Measurements from ENCODE around the gene GNPDA1. TPM values are rescaled to one million over a fixed set of nuclear protein-coding genes. Genes with fewer than 3 reads are reported as not detected.

Gene GNPDA1
- total RNA-seq, 1 donor from 2014 or later, result 58.4 TPM

DNA sequence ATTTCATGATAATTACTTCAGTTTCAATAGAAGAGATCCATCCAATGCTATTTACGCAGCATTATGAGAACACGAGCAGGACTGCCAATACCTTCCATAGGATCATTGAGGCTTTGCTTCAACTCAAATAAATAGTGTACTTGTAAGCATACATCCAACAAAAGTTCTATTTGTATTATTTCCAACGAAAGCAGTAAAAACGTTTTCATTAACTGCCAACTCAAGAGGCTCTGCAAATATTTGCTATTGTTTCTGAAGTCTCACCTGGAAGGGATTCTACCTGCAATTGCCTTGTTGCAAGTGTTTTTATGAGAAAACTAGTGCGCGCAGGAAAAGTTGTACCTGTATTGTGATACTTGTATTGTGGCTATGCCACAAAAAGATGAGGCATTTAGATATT is 11.0 kb upstream of the GNPDA1 start:
- DNase-seq (ENCODE audit: low read depth), result no peak

DNA sequence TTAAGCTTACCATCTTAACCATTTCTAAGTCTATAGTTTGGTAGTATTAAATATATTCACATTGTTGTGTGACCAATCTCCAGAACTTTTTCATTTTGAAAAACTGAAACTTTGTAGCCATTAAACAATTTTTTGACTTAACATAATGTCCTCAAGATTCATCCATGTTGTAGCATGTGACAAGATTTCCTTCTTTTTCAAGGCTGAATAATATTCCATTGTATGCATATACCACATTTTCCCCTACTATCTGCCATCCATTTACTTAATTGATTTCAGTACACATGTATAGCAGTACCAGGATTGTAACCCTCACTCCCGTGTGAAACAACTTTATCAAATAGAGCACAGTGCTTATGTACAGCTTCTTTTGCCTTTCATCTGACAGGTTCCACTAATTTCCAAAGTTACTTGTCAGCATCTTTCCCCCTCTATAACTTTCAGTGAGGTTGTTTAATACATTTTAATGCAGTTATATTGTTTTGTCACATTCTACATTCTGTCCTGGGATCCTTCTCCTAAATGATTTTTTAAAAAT is 7.4 kb upstream of the GNPDA1 start:
- DNase-seq (ENCODE audit: low read depth), result no peak

DNA sequence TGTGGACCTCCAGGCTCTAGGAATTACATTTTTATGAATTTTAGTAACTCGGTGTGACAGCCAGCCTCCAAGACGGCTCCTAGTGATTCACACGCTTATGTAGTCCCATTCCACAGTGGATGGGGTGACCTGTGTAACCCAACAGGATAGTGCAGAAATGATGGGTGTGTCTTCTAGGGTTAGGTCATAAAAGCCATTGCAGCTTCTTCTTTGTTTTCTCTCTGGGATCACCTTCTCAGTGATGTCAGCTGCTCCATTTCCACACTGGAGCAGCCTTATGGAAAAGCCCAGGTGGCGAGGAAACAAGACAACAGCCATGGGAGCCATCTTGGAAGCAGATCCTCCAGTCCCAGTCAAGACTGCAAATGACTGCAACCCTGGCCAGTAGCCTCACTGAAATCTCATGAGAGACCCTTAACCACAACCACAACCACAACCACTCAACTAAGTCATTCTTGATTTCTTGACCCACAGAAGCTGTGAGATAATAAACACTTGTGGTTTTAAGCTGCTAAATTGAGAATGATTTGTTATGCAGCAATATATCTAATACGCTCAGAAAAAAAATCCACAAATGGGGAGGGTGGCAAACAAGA is 5.1 kb upstream of the GNPDA1 start:
- no peak for DNase-seq (ENCODE audit: low read depth)

DNA sequence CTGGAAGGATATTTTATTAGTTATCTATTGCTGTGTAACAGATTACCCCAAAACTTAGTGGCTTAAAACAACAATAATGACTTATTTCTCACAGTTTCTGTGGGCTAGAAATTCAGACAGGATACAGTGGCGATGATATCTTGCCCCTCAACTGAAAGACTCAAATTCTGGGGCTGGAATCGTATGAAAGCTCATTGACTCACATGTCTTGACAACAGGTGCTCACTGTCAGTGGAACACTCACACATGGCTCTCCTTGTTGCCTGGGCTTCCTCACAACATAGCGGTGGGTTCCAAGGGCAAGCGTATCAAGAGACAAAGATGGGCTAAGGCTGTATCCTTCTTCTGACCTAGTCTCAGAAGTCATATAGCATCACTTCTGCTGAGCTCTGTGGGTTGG is 3.7 kb upstream of the GNPDA1 start:
- no peak for DNase-seq (ENCODE audit: low read depth)

DNA sequence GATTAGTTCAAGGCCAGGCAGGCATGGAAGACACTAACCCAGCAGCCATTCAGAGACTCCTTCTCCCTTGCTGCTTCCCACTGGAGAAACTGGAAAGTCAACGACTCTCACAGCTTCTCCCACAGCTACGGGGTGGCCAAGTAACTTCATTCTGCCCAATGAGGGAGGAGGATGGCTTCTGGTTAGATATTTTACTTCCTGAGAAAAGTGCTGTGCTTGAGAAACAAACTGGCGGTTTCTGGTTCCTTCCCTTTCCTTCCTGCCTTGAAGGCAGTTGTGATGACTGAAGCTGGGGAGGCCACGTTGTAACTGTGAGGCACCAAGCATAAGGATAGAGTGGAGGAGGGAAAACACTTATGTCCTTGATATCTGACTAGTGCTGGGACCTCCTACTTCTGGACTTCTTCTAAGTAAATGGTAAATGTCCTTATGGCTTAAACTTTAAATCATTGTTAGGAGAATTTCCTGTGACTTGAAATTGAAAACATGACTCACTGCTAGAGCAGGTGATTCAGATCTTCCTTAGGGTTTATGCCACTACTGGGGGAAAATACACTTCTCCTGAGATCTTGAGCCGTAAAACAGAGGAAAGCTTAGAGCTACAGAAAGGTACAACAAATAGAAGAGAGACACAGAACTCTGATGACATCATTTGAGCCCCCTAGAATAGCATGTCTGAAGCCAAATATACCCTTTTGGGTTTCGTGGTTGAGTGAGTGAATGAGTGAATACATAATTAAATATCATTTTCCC is 3.1 kb upstream of the GNPDA1 start:
- peak; percentile 96 for DNase-seq (ENCODE audit: low read depth)

DNA sequence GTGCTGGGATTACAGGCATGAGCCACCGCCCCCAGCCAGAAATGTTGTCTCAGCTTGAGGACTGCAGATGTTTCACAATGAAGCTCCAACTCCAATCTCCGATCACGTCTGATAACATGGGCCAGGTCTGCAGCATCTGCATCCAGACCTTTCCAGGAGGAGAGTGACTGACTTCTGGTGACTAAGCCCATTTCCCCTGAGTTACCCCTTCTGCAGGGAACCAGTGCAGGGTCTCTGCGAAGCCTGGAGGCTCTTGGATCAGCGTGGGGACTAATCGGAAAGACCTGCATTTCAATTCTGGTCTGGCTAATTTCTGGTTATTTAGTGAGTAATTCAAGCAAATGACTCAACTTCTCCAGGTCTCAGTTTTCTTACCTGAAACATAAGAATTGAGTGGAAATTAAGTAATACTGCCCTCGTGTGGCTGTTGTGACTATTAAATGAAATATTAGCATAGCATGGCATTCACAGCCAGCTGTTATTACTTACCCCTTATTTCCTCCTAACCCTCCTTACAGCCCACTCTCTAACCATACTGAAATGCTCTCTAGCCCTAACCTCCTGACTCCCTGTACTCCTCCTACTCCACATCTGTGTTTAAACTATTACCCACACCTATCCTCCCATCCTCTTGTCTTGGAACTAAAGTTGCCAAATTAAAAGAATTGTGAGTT is 2.2 kb upstream of the GNPDA1 start:
- peak; percentile 94 for DNase-seq (ENCODE audit: low read depth)

DNA sequence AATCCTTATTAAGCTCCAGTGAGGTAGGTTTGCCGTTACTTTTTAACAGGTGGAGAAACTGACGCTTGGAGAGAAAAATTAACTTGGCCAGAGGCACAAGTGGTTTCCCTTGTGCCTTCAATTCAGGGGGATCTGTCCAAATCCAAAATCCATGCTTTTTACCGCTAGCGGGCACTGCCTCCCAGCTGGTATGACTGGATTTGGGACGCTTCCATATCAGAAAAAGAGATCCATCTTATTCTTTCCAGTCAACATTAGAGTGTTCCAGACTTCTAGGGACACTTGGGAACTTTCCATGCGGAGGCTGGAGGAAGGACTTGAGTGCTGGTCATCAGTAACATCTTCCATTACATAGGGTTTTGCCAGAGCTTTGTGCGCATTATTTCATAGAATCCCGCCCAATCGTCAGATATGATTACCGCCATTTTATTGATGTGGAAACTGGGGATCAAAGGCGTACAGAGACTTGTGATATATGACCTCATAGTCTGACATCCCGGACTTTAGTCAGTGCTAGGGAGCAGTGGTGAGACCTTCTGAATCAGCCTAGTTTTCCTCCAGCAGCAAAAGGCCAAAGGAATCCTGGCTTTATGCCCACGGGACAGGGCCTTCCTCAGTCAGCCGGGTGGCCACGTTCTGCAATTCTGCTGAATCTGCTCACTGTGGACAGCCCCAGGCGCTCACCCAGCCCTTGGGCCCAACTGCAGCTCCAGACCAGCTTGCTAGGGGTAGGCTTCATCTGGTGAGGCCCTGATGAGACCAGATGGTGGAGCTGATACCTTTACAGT is 1.1 kb upstream of the GNPDA1 start:
- DNase-seq (ENCODE audit: low read depth), result peak; percentile 87

DNA sequence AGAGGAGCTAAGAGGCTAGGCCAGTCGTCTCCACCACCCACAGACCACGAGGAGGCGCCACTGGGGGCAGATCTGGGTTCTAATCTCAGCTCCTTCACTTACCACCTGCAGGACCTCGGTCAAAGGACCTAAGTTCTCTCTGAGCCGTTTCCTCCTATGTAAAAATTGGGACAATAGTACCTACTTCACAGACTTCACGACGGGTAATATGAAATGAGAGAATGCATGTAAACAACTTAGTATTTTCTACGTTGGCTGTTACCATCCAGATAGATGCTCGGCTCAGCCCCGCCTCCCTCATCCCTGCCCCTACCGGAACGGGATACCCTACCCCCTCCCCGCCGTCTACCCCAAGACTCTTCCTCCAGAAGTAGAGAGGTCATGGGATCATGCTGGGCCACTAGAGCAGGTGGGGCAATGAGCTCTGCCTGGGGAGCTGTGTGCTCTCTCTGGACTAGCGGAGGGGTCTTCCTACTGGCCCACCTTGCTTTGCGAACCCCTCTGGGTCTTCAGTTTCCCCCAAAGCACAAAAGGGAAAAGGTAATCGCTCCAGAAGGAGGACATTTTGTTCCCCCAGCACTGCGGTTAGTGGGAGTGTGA is 541 bp downstream of the GNPDA1 start:
- peak; percentile 27 for DNase-seq (ENCODE audit: low read depth)

DNA sequence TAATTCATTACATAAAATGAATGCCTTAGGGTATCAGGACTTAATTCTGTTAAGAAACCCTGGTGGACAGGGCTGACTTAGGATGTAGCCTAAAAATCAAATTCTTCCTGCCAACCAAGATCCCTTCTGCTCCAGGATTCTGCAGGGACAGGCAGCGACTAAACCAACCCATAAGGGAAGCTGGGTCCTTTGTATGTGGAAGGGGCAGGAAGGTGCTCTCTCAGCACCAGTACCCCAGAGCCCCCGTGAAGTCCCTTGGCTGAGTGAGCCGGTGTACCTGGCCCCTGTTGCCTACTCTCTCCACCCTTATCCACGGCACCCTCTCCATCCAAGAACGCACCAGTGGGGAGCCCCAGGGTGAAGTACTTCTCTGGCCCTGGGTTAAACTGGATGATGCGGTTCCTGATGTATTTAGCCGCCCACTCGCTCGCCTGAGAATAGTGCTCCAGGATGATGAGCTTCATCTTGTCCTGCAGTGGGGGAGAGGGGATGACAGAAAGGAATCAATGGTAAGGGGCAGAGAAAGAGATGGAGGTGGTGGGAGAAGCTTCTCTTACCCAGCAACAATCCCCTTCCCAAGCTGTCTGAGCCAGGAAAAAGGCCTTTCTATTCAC is 1.1 kb downstream of the GNPDA1 start:
- DNase-seq (ENCODE audit: low read depth), result no peak

DNA sequence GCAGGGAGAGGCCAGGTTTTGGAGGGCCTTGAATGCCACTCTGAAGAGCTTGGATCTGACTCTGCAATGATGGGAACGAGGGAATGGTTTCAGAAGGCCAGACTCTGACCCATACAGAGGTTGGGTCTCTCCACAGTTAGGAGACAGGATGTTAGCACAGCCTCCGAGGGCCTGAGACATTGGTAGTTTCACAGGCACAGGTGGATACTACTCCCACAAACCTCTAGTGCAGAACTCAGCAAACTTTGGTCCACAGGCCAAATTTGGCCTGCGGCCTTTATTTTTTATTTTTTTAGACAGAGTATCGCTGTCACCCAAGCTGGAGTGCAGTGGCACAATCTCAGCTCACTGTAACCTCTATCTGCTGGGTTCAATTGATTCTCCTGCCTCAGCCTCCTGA is 2.9 kb downstream of the GNPDA1 start:
- DNase-seq (ENCODE audit: low read depth), result no peak

DNA sequence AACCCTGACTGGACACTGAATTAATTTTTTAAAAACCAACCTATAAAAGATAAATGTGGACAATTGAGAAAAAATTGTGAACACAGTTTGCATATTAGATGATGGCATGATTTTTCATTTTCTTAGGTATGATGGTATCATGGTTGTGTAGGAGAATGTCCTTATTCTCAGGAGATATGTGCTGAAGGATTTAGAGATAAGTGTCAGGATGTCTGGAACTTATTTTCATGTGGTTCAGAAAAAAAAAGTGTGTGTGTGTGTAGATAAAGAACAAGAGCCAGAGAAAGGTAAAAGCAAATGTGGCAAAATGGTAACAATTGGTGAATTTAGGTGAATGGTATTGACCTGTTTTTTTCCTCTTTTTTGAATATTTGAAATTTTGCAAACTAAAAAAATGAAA is 4.0 kb downstream of the GNPDA1 start:
- DNase-seq (ENCODE audit: low read depth), result no peak

DNA sequence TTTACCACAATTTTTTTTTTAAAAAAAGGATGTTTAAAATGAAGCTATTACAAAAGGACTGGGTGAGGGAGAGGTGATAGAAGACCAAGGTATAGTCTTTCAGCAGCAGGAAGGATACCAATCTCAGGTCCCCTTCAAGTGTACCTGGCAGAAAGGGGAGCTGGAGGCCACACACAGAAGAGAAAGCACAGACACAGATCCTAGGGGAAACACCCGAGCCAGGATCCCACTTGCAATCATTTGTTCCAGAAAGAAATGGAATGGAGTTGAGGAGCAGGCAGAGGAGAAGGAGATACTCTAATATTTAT is 5.6 kb downstream of the GNPDA1 start:
- DNase-seq (ENCODE audit: low read depth), result no peak

DNA sequence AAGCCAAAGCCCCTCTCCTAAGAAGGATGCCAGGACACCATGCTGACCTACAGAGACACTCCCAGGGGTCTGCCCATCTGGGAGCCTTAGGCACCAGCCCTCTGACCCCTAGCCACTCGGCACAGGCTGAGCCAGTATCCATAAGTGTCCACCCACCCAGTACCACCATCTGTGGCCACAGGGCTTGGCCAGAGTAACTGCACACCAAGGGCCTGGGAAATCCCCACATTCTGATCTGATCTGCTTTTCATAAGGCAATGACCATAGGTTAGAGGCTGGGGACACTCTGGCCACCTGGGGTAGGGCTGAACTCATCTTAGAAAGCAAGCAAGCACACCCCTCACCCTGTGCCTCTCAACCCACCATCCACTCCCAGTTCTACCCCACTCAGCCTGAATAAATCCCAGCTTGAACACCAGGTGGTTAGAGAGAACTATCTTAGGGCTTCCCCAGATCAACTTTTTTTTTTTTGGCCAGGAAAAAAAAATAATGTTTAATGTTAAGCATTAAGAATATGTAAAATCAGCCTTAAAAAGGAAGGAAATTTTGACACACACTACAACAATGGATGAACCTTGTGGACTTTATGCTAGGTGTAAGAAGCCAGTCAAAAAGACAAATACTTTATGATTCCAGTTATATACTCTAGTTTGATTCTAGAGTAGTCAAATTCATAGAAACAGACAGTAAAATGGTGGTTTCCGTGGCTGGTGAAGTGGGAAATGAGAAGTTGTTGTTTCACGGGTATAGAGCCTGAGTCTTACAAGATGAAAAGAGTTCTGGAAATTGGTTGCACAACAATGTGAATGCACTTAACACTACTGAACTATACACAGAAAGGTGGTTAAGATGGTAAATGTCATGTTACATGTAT is 6.2 kb downstream of the GNPDA1 start:
- no peak for DNase-seq (ENCODE audit: low read depth)

DNA sequence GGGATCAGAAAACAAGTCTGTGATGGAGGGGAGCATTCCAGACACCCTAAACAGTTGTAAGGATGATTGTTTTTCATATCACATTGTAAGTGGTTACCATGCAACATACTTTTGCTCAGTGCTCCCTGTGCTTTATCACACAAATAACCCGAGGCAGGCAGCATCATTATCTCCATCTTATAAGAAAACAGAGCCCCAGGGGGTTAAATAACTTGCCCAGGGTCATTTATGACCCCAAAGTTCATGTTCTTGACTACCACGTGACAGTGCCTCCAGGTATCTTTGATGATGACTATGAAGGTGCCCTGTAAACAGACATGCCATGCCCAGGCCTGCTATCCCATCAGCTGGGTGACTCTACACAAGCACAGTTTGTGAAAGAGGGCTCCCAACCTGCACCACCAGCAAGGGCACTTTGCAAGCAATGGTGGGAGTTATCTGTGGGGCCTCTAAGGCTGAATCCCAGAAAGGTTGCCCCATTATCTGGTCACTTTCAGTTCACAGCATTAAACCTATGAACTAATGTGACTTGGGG is 9.5 kb downstream of the GNPDA1 start:
- DNase-seq (ENCODE audit: low read depth), result no peak

DNA sequence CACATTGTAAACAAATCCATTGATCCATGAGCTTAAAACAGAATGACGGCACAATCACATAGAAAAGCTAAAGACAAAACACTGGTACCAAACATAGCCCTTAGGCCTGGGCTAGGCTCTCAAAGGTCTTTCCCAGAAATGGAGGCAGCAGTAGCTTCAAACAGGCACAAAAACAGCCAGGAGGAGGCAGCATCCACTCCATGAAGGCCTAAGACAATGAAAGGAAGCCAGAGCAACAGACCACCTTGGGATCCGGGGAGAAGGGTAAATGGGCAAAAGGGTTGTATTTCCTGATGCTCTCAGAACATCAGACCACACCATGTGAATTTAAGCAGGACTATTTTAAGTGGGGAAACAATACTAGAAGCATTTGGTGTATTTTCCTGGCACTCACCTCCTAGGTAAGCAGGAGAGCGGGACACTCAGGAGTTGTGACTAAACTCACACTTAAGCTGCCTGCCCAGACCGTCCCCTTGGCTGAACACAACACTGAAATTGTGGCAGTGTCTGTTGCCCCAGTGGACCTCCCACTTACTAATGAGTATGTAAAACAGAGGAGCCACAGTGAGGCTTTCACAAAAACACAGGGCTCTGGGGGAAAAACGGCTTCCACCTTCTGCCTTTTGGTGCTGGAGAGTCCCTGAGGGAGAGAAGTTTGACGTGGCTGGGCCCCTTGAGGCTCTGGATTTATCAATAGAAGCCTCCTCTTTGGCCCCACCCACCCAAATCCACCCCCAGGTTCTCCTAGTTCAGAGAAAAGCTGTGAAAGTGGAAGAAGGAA is 11.9 kb downstream of the GNPDA1 start:
- DNase-seq (ENCODE audit: low read depth), result peak; percentile 22

DNA sequence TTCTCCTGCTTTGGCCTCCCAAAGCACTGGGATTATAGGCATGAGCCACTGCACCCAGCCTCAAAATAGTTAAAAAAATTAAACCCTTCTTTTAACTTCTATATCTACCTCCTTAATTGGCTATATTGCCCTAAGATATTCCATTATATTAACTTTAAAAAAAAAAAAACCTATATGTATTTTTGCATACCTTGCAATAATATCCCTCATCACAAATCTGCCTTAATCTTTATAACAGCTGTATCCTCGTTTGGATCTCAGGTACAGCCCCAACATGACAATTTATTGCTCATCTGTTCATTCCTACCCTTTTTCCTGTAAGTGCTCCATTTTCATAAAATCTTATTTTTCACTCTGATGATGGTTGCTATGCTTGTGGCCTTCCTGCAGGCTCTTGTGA is 12.7 kb downstream of the GNPDA1 start:
- no peak for DNase-seq (ENCODE audit: low read depth)

DNA sequence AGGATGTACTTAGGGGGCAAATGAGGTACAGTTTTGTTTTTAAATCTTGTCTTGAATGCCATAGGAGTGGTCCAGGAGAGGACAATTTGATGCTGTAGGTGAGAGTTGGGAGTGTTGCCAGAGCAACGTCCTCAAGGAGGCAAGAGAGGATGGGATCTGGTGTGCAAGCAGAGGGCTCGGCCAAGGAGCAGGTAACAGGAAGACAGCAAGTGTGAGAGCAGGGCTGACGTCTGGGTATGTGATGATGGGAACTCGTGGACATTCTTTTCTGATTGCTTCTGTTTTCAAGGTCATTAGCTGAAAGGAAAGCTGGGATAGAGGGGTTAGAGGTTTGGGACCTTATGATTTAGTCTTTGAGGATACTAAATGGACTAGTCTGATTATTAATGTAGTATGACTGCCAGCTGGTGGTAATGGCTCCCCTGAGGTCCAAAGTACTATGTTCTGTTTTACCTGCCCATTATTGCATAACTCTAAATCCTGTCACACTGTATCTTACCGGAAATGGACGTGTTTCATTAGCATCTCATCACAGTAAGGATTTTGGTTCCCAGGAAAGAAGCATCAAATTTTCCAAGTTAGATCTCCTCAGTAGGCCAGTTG is 15.4 kb downstream of the GNPDA1 start:
- DNase-seq (ENCODE audit: low read depth), result no peak

DNA sequence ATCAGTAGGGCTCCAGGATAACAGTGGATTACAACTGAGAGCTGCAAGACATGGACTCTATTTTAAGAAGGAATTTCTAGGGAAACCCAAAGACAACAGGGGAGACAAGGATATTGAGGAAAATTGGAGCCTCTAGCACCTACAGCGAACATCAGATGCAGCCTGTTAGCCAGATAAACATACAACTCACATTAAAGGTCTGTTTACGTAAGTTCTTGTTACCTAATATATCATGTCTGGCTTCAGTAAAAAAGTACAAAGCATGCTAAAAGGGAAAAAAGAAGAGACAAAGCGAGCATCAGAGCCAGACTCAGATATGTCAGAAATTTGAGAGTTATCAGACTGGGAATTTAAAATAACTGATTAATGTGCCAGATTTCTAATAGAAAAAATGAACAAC is 17.2 kb downstream of the GNPDA1 start:
- no peak for DNase-seq (ENCODE audit: low read depth)
